Smooth muscle cell (in vitro differentiated cells): ENCODE measurements around the gene GALNS. TPM values are rescaled to one million over a fixed set of nuclear protein-coding genes. Genes with fewer than 3 reads are reported as not detected.

Experiments used
- DNase-seq: peaks from one replicate; lab custom pipeline; 2025; ENCODE audit not compliant: unreplicated experiment; lab: John Stamatoyannopoulos, UW
- H2AFZ ChIP-seq: fragments of 200-600 bp; sonication (generic); 2 replicates; pipeline ENCODE4 v1.6.0; 2016; ENCODE audit warnings: antibody characterized with exemption, low read depth, mild to moderate bottlenecking
- H3F3A ChIP-seq: fragments of 200-600 bp; sonication (generic); 2 replicates; pipeline ENCODE4 v1.6.0; 2017; ENCODE audit warnings: antibody characterized with exemption, low read depth
- H3K27ac ChIP-seq: fragments of 200-600 bp; sonication (generic); 2 replicates; pipeline ENCODE4 v1.5.1; 2016; ENCODE audit warnings: low read depth, mild to moderate bottlenecking
- H3K27me3 ChIP-seq: fragments of 200-600 bp; sonication (generic); 2 replicates; pipeline ENCODE4 v1.6.1; 2016; ENCODE audit warnings: low read depth, mild to moderate bottlenecking
- H3K36me3 ChIP-seq: fragments of 200-600 bp; sonication (generic); 2 replicates; pipeline ENCODE4 v1.5.1; 2016; ENCODE audit warnings: low read depth
- H3K4me1 ChIP-seq: fragments of 200-600 bp; sonication (generic); 2 replicates; pipeline ENCODE4 v1.5.1; 2016; ENCODE audit warnings: low read depth
- H3K4me2 ChIP-seq: fragments of 200-600 bp; sonication (generic); 2 replicates; pipeline ENCODE4 v1.6.0; 2016; ENCODE audit warnings: mild to moderate bottlenecking
- H3K4me3 ChIP-seq: fragments of 200-600 bp; sonication (generic); 2 replicates; pipeline ENCODE4 v1.5.1; 2016; ENCODE audit warnings: mild to moderate bottlenecking
- H3K79me2 ChIP-seq: fragments of 200-600 bp; sonication (generic); 2 replicates; pipeline ENCODE4 v1.6.0; 2016; ENCODE audit warnings: low read depth, mild to moderate bottlenecking
- H3K9ac ChIP-seq: fragments of 200-600 bp; sonication (generic); 2 replicates; pipeline ENCODE4 v1.6.0; 2016; ENCODE audit warnings: low read depth
- H3K9me3 ChIP-seq: fragments of 200-600 bp; sonication (generic); replicated peaks from 2 replicates; pipeline ENCODE4 v1.5.1; 2016; ENCODE audit warnings: low read depth
- H4K20me1 ChIP-seq: fragments of 200-600 bp; sonication (generic); 2 replicates; pipeline ENCODE4 v1.6.0; 2016; ENCODE audit warnings: low read depth
- CTCF ChIP-seq: fragments of 200-600 bp; sonication (generic); IDR thresholded peaks from 2 replicates; pipeline ENCODE4 v1.5.1; 2017; ENCODE audit warnings: borderline replicate concordance, mild to moderate bottlenecking, antibody characterized with exemption; ENCODE audit not compliant: insufficient read depth, poor library complexity, severe bottlenecking
- WGBS: methylation state at CpG from one replicate; pipeline ENCODE4 v1.1.7; 2016; ENCODE audit warnings: low lambda C conversion rate; 5-methylcytosine and 5-hydroxymethylcytosine counted together
- polyA plus RNA-seq: library from polyadenylated mRNA; unstranded; fragments of >200 nt; fragmentation: Nextera tagmentation; extraction: Ambion mirVana; gene quantifications from 2 replicates; pipeline ENCODE4 v1.2.1, GENCODE V29; 2016
- total RNA-seq: library from RNA; depleted of rRNA; stranded (reverse); fragments of >200 nt; gene quantifications from 2 replicates; pipeline ENCODE4 v1.2.3, GENCODE V29; 2014

GALNS gene
- total and polyA plus RNA-seq, 2 experiments from 2014 or later: 20.8 to 21.3 TPM

GRCh38 chr16:88778271-88778525 is 78.5 kb downstream of the GALNS start:
- Histone ChIP-seq H3K27ac (no peak overlapping the region), H3K9ac (no peak overlapping the region), H3F3A (peaks cover 3% of the 10 kb centered on the region), H3K27me3 (no peaks in the 10 kb centered on the region), H3K79me2 (peaks cover 85% of the 10 kb centered on the region), H2AFZ (no peak overlapping the region), H3K4me3 (no peak overlapping the region), H3K4me2 (no peak overlapping the region), H3K36me3 (no peaks in the 10 kb centered on the region), H4K20me1 (peaks cover 96% of the 10 kb centered on the region), H3K9me3 (no peaks in the 10 kb centered on the region), H3K4me1 (peaks cover 28% of the 10 kb centered on the region)
- no peak for DNase-seq
- no peak for TF ChIP-seq CTCF
- WGBS: 90% methylated on average over 7 of the region's 7 CpGs

- no peak overlapping the region for H3K9ac ChIP-seq
- no peak for DNase-seq
- H2AFZ ChIP-seq: no peak overlapping the region
- no peak overlapping the region for H3K27ac ChIP-seq
- H3K4me2 ChIP-seq: no peak overlapping the region
- no peak overlapping the region for H3K4me3 ChIP-seq
- H3K27me3 ChIP-seq: no peaks in the 10 kb centered on the region
- H4K20me1 ChIP-seq: peaks cover 96% of the 10 kb centered on the region
- 88% methylated on average over 34 of the region's 34 CpGs for WGBS
- H3K9me3 ChIP-seq: no peaks in the 10 kb centered on the region
- H3K36me3 ChIP-seq: no peaks in the 10 kb centered on the region
- TF ChIP-seq CTCF: no peak
- peaks cover 80% of the 10 kb centered on the region for H3K79me2 ChIP-seq
- peaks cover 6% of the 10 kb centered on the region for H3F3A ChIP-seq
- peaks cover 25% of the 10 kb centered on the region for H3K4me1 ChIP-seq
These were observed 79.1 kb downstream of the GALNS start for GRCh38 chr16:88777471-88778270.

- Histone ChIP-seq H3K4me1 (peaks cover 31% of the 10 kb centered on the region), H3K9ac (no peak overlapping the region), H3K27me3 (no peaks in the 10 kb centered on the region), H3K79me2 (peaks cover 73% of the 10 kb centered on the region), H3K4me3 (no peak overlapping the region), H3K9me3 (no peaks in the 10 kb centered on the region), H3K36me3 (no peaks in the 10 kb centered on the region), H2AFZ (no peak overlapping the region), H3F3A (peaks cover 11% of the 10 kb centered on the region), H4K20me1 (peaks cover 93% of the 10 kb centered on the region), H3K27ac (no peak overlapping the region), H3K4me2 (no peak overlapping the region)
- WGBS: 89% methylated on average over 18 of the region's 18 CpGs
- no peak for DNase-seq
- TF ChIP-seq CTCF: no peak
These were observed 80.9 kb downstream of the GALNS start for GRCh38 chr16:88775825-88776224.
